Activated CD4-positive, alpha-beta T cell treated with anti-CD3 and anti-CD28 coated beads, Interleukin-10, Interleukin-2, amounts not matched to agents 100 ng/mL and 50 ng/mL, durations not matched to agents 16 hours and 8 hours (primary cell): ENCODE results near the gene ELL2.

Source experiments
- DNase-seq: peaks from one replicate; pipeline ENCODE4 v3.0.0-alpha.2; 2020

The ELL2 gene

GRCh38 chr5:95961617-95962474, at the start of gene ELL2:
ELL2 (minus strand) TSS chr5:95961851; CDS start chr5:95961721, 130 bp downstream.
- peak; percentile 100 for DNase-seq

GRCh38 chr5:96008987-96009647, 47.5 kb upstream of the ELL2 start:
- no peak for DNase-seq

DNA sequence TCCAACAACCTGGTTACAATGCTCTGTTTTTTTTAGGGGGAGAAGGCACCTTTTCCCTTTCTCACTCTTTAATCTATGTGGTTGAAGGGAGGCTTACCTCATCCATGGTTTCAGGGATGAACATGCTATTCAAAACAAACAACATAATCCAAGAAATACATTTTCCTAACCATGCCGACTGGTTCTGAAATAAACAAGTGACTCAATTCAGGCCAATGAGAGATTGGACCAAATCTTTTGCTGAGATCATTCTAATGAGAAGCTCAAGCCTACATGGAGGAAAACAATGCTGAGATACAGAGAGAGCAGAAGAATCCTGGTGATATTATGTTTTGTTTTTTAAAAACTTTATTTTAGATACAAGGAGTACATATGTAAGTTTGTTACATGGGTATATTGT, 46.8 kb upstream of the ELL2 start:
- no peak for DNase-seq

GRCh38 chr5:96007051-96007450, 45.4 kb upstream of the ELL2 start:
- DNase-seq = no peak

DNA sequence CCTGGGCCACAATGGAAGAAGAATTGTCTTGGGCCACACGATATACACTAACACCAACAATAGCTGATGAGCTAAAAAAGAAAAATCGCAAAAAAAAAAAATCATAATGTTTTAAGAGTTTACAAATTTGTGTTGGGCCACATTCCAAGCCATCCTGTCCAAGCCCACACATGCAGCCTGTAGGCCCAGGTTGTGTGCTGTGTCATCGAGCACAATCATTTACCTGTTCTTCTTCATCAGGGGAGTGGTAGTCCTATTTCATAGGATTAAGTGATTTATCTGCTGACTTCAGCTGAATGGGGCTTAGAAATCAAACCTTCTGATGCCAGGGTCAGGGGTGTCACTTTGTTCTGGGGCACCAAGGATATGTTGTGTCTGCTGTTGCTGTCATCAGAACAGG, 44.6 kb upstream of the ELL2 start:
- no peak for DNase-seq

GRCh38 chr5:96004754-96005153, 43.1 kb upstream of the ELL2 start:
- DNase-seq = no peak

GRCh38 chr5:96004087-96004486, 42.4 kb upstream of the ELL2 start:
- no peak for DNase-seq

DNA sequence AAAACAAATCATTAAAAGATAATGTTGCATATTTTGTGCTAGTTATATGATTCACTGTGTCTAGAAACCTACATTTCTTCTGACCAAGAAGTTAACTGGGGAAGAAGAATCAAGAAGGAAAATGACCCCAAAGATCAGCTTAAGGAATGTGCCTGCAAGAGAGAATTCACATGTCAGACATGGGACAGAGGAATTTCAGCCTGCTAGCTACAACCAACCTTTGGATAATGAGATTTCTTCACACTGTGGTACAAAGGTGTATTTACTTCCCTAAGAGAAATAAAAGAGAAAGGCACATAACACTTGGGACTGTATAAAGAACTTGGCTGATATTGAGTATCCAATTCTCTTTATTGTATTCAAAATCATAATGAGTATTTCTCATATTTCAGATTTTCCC, 39.6 kb upstream of the ELL2 start:
- DNase-seq = no peak

- no peak for DNase-seq
Observed at GRCh38 chr5:96000308-96000707, 38.7 kb upstream of the ELL2 start.

GRCh38 chr5:95996904-95997723, 35.5 kb upstream of the ELL2 start:
- peak; percentile 17 for DNase-seq

DNA sequence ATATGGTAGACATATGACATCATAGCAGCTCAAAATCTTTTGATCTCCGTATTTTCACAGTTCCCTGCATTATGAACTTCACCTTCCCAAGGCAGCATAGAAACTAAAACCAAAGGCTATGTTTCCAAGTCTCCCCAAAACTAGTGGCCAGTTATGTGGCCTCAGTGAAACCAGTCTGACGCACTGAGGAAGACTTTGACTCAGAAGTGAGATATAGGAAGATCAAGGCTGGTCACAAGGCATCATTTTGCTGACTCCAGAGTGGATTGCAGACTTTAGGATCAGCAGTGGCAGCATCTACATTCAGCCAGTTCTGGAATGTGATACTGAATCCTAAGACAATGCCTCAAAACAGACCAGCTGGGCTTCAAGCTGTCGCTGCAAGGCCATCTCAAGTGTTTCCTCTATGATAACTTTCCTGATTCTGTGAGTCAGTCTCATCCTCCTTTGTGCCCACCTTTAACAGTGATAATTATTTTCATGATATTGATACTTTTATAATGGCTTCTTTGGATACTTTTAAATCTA, 34.4 kb upstream of the ELL2 start:
- DNase-seq = no peak

DNA sequence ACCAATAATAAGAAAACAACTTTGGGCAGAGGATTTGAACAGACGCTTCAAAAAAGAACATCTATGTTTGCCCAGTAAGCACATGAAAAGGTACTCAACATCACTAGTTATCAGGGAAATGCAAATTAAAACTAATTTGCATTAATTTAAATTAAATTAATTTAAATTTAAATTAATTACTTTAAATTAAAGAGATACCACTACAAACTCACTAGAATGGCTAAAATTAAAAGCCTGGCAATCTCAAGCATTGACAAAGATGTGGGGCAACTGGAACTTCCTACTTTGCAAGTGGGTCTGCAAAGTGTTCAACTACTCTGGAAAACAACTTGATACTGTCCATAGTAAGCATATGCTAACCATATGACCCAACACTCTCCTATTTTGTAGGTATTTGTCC, 32.1 kb upstream of the ELL2 start:
- no peak for DNase-seq

DNA sequence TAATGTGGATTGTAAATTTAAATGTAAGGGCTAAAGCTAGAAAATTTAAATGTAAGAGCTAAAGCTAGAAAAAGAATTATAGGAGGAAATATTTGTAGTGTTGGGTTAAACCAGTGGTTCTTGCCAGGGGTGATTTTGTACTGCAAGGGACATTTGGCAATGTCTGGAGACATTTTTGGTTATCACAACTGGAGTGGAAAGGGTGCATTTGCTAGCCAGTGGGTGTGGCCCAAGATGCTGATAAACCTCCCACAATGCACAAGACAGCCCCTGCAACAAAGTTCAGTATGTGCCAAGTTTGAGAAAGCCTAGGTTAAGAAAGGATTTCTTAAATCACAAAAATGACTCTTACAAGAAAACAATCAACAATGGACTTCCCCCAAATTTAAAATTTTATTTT, 31.6 kb upstream of the ELL2 start:
- no peak for DNase-seq

DNA sequence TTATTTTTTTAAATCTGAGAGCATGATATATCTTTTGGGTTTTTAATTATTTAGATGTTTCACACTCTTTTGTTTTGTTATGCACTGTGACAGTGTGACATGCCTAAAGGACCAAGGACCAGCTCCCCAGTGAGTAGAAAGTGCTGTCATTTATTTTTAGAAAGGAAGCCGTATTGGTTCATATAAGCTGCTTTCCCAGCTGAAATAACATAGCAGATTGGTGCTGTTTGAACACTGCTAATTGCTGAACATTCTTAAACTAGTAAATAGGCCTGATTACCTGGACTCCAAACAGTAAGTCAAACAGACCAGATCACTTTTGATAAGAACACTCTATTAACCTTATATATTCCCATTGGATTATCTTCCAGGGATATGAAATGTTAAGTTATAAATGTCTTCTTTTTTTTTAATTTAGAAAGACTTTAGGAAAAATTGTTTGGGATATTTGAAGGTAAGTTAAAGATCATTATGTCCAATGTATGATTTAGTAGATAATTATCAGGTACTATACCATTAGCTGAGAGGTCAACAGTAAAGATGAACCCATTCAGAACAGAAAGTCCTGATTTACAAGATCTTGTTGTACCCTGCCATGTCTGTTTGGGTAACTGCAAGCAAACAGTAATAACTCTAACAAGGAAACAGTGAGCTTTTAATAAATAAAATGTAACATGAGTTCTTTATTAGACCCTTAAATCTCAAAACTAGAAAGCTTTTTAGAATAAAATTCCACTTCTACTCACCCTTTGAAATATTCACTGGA, 27.8 kb upstream of the ELL2 start:
- DNase-seq = no peak

- no peak for DNase-seq
Observed at GRCh38 chr5:95988877-95989276, 27.2 kb upstream of the ELL2 start.

GRCh38 chr5:95988094-95988493, 26.4 kb upstream of the ELL2 start:
- no peak for DNase-seq

DNA sequence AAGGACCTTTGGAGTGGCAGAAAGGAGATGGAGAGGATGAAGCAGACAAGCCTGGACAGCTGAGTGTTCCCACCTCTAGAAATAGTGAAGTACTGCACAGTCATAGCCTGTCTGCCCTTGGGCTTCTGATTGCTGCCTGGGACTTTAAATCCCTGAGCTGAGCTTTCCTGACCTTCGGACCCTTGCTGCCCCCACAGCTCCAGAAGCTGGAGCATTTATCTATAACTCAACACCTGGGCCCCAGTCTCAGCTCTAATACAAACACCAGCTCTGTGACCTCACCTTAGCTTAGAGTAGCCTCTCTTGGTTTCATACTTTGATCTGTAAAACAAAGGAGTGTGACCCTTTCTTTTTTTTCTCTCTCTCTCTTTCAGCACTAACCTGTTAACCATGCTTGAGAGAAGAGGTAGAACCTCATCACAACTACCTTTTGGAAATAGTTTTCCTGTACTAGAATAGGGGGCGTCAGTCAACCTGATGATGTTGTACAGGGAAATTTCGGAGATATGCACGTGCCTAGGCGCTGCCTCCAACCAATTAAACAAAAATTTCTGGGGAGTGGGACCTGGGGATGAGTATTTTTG, 25.4 kb upstream of the ELL2 start:
- DNase-seq = no peak

GRCh38 chr5:95986001-95986400, 24.4 kb upstream of the ELL2 start:
- no peak for DNase-seq

GRCh38 chr5:95985249-95985648, 23.6 kb upstream of the ELL2 start:
- DNase-seq = no peak

GRCh38 chr5:95984287-95984938, 22.8 kb upstream of the ELL2 start:
- no peak for DNase-seq

GRCh38 chr5:95983509-95983908, 21.9 kb upstream of the ELL2 start:
- no peak for DNase-seq

- no peak for DNase-seq
Observed at GRCh38 chr5:95983080-95983479, 21.4 kb upstream of the ELL2 start.
